B cell (primary cell): Measurements from ENCODE around the gene SCRN2. TPM values are rescaled to one million over a fixed set of nuclear protein-coding genes. Genes with fewer than 3 reads are reported as not detected.

Experiments
- ATAC-seq: fragments of 200-7000 bp; cut with Tn5 transposase; one replicate; pipeline ENCODE4 v1.10.0; 2021; ENCODE audit warnings: low read depth, mild to moderate bottlenecking, moderate number of reproducible peaks, moderate library complexity
- CTCF ChIA-PET: fragments of 350-600 bp; sonication (Branson Sonifier 250); formaldehyde crosslinking; loops from one replicate; lab custom pipeline; 2021; ENCODE audit warnings: antibody characterized with exemption, inconsistent platforms; lab: Charles Lee
- POLR2A ChIA-PET: fragments of 350-600 bp; sonication (Branson Sonifier 250); formaldehyde crosslinking; loops from one replicate; lab custom pipeline; 2021; ENCODE audit warnings: antibody characterized with exemption; lab: Charles Lee
- DNase-seq: peaks from one replicate; pipeline ENCODE4 v3.0.0; 2013
- H2AFZ ChIP-seq: 2 replicates; pipeline ENCODE4 v1.6.1; 2012; ENCODE audit warnings: mild to moderate bottlenecking, low read depth, low read length; ENCODE audit not compliant: insufficient read depth, poor library complexity, severe bottlenecking
- H3K27ac ChIP-seq, 2 donors: 1 replicate in 1 of 2; 2 replicates in 1 of 2; pipeline ENCODE4 v1.5.1; 2012 to 2013; ENCODE audit warnings: low read length in 2 of 2, mild to moderate bottlenecking in 2 of 2, moderate library complexity in 1 of 2
- H3K27me3 ChIP-seq, 4 experiments: fragments of 200-600 bp in 1 of 4; sonication (generic) in 1 of 4; replicated peaks in 1 of 4; 1 replicate in 2 of 4; 2 replicates in 2 of 4; pipeline versions ENCODE4 v1.6.1 to v1.7.0; 2013 to 2016; ENCODE audit warnings: low read length in 3 of 4, mild to moderate bottlenecking in 2 of 4, mixed read lengths in 1 of 4, moderate library complexity in 1 of 4; ENCODE audit not compliant: insufficient read depth in 4 of 4, control insufficient read depth in 3 of 4; ENCODE audit errors: control extremely low read depth in 1 of 4
- H3K36me3 ChIP-seq, 2 experiments: replicated peaks in 1 of 2; 1 replicate in 1 of 2; 2 replicates in 1 of 2; pipeline versions ENCODE4 v1.6.1 to v1.7.1; 2013; ENCODE audit warnings: low read length in 1 of 2; ENCODE audit not compliant: insufficient read depth in 2 of 2, control insufficient read depth in 1 of 2; ENCODE audit errors: control extremely low read depth in 1 of 2, extremely low read depth in 1 of 2
- H3K4me1 ChIP-seq, 2 donors: fragments of 200-600 bp in 1 of 2; sonication (generic) in 1 of 2; 1 replicate in 1 of 2; 2 replicates in 1 of 2; pipeline versions ENCODE4 v1.5.1 to v1.6.1; 2013 to 2017; ENCODE audit warnings: low read length in 2 of 2; ENCODE audit not compliant: control insufficient read depth in 2 of 2, insufficient read depth in 2 of 2
- H3K4me2 ChIP-seq: replicated peaks from 2 replicates; pipeline ENCODE3; 2012; ENCODE audit warnings: mild to moderate bottlenecking, low read depth, low read length; ENCODE audit not compliant: poor library complexity, severe bottlenecking
- H3K4me3 ChIP-seq, 5 experiments: fragments of 200-600 bp in 1 of 5; sonication (generic) in 1 of 5; 1 replicate in 3 of 5; 2 replicates in 2 of 5; pipeline versions ENCODE4 v1.5.1 to v1.7.0; 2011 to 2016; ENCODE audit warnings: low read length in 4 of 5, mild to moderate bottlenecking in 4 of 5, low read depth in 2 of 5, control low read depth in 1 of 5, moderate library complexity in 1 of 5; ENCODE audit not compliant: insufficient read depth in 1 of 5; ENCODE audit errors: control extremely low read depth in 1 of 5, extremely low read depth in 1 of 5
- H3K79me2 ChIP-seq: fragments of 200-600 bp; sonication (generic); one replicate; pipeline ENCODE4 v1.6.0; 2016; ENCODE audit warnings: low read length; ENCODE audit not compliant: control insufficient read depth, insufficient read depth
- H3K9ac ChIP-seq: fragments of 200-600 bp; sonication (generic); 2 replicates; pipeline ENCODE4 v1.6.1; 2017; ENCODE audit warnings: mild to moderate bottlenecking, low read length, moderate library complexity
- H3K9me3 ChIP-seq, 3 donors: one replicate each; pipeline versions ENCODE4 v1.6.1 to v1.7.1; 2013; ENCODE audit warnings: low read length in 2 of 3; ENCODE audit not compliant: control insufficient read depth in 2 of 3, insufficient read depth in 1 of 3; ENCODE audit errors: control extremely low read depth in 1 of 3
- H4K20me1 ChIP-seq: 2 replicates; pipeline ENCODE4 v1.6.0; 2012; ENCODE audit warnings: mild to moderate bottlenecking, low read length; ENCODE audit not compliant: insufficient read depth, control insufficient read depth, poor library complexity, severe bottlenecking
- H3K27ac Mint-ChIP-seq: one replicate; pipeline ENCODE4 v1.8.0; 2021; ENCODE audit warnings: mixed read lengths
- H3K27me3 Mint-ChIP-seq: one replicate; pipeline ENCODE4 v1.8.0; 2021; ENCODE audit warnings: mixed read lengths
- H3K4me1 Mint-ChIP-seq: one replicate; pipeline ENCODE4 v1.8.0; 2021; ENCODE audit warnings: mixed read lengths
- H3K4me3 Mint-ChIP-seq: one replicate; pipeline ENCODE4 v1.8.0; 2021; ENCODE audit warnings: mixed read lengths
- H3K9me3 Mint-ChIP-seq: one replicate; pipeline ENCODE4 v1.8.0; 2022; ENCODE audit warnings: mixed read lengths; ENCODE audit not compliant: insufficient read depth
- CTCF ChIP-seq: fragments of 200-600 bp; IDR thresholded peaks from one replicate; pipeline ENCODE4 v1.8.0; 2022; ENCODE audit warnings: antibody characterized with exemption, mild to moderate bottlenecking
- EZH2 ChIP-seq: IDR thresholded peaks from 2 replicates; pipeline ENCODE4 v1.6.1; 2012; ENCODE audit warnings: borderline replicate concordance, low read depth, mild to moderate bottlenecking, moderate library complexity, low read length; ENCODE audit not compliant: insufficient read depth, poor library complexity, severe bottlenecking
- WGBS: methylation state at CpG from one replicate; pipeline ENCODE4 v1.1.5; 2013; ENCODE audit warnings: missing lambda C conversion rate; ENCODE audit not compliant: insufficient coverage; 5-methylcytosine and 5-hydroxymethylcytosine counted together
- intact Hi-C: fragments of 100-400 bp; cut with micrococcal nuclease; formaldehyde crosslinking; loops from one replicate; pipeline ENCODE4 v1.10.0; 2022
- polyA plus RNA-seq: library from polyadenylated mRNA; depleted of rRNA; stranded (reverse); fragments of >200 nt; gene quantifications from 2 replicates; pipeline ENCODE4 v1.2.3, GENCODE V29; 2012
- total RNA-seq, 2 donors: library from RNA; stranded (reverse); fragments of 120-200 nt in 1 of 2; gene quantifications; 1 replicate in 1 of 2; 2 replicates in 1 of 2; pipeline versions ENCODE4 v1.2.3 to v1.2.4, GENCODE V29; 2013 to 2022

Gene SCRN2
- total and polyA plus RNA-seq, 2 donors (not counting 1 experiment from before 2014, with no cell fraction given), result 47.8 to 71.9 TPM

- no peaks in the 10 kb centered on the region for H3K9me3 ChIP-seq
- CTCF ChIA-PET, result interaction anchor here (0.6 to 2.1 kb wide), 8 partner anchors 9 to 116 kb away, joined by 3 to 15 read pairs (median 5); partner anchors contain the start of gene SCRN2
- H3K4me3 Mint-ChIP-seq, result peak within 1 kb of the TSS; percentile 92
- no peaks in the 10 kb centered on the region for H3K27me3 ChIP-seq
- POLR2A ChIA-PET, result interaction anchor here (0.6 to 1.6 kb wide), 5 partner anchors 9 to 746 kb away, joined by 4 to 15 read pairs (median 8); partner anchors contain the start of genes OSBPL7, SCRN2 and SP2
- peak within 1 kb of the TSS; percentile 70 to 97 (median 96) for H3K4me3 ChIP-seq
- peaks cover 13% of the 10 kb centered on the region for H4K20me1 ChIP-seq
- H3K9me3 Mint-ChIP-seq, result no peaks in the 10 kb centered on the region
- no peaks in the 10 kb centered on the region for H3K27me3 Mint-ChIP-seq
- H3K27ac ChIP-seq, result peak within 1 kb of the TSS; percentile 69 to 81
- WGBS, result under 1% methylated on average over 38 of the region's 42 CpGs
- ATAC-seq (peak; percentile 94), DNase-seq (peak; percentile 93)
- peak within 1 kb of the TSS; percentile 93 for H2AFZ ChIP-seq
- peaks cover 47% of the 10 kb centered on the region for H3K79me2 ChIP-seq
- H3K9ac ChIP-seq, result peak within 1 kb of the TSS; percentile 80
- intact Hi-C loops, result loop anchor here (1.0 to 2.0 kb wide), 4 partner anchors 10 to 140 kb away; partner anchors contain the start of genes CDK5RAP3, OSBPL7 and SCRN2
- H3K4me2 ChIP-seq, result peak within 1 kb of the TSS; percentile 95
- peak within 1 kb of the TSS; percentile 89 for H3K27ac Mint-ChIP-seq
- TF ChIP-seq EZH2 (no peak), CTCF (peak; percentile 40)
- peaks cover 25% of the 10 kb centered on the region for H3K4me1 Mint-ChIP-seq
- peaks cover 19 to 21% of the 10 kb centered on the region in 2 donors for H3K4me1 ChIP-seq
- H3K36me3 ChIP-seq, result peaks cover 0 to 29% of the 10 kb centered on the region in 2 experiments
These were observed 9.8 kb downstream of the SCRN2 start, which contains the start of the genes LRRC46 and MRPL10 for GRCh38 chr17:47831003-47831933. Gene LRRC46 (plus strand): TSS chr17:47831670. CDS start chr17:47831990, 320 bp downstream. Gene MRPL10 (minus strand): TSS chr17:47831541. CDS start chr17:47831511, 30 bp downstream.
